Measurements from ENCODE around the gene SUMO2.

DNA sequence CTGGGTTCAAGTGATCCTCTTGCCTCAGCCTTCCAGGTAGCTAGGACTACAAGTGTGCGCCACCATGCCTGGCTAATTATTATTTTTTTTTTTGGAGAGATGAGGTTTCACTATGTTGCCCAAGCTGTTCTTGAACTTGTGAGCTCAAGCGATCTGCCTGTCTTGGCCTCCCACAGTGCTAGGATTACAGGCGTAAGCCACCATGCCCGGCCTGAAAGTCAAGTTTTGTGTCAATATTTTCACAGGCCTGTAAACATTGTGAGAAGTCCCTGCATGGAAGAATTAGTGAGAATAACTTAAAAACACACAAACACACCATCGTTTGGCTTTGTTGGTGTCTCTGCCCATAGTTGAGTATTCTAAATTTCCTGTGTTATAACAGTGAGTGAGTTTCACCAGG, 45.0 kb upstream of the SUMO2 start:
- TF ChIP-seq CTCF (conservative IDR thresholded peaks at IDR 0.05 in 1 of 2, IDR thresholded peaks at IDR 0.05 in 1 of 2; ENCODE audit: extremely low read depth in 1 of 2, insufficient read depth in 1 of 2, low read depth in 1 of 2, low read length in 2 of 2) (no peak), EZH2 (IDR thresholded peaks at IDR 0.05; ENCODE audit: borderline replicate concordance, low read length) (no peak)

All from mammary epithelial cell (primary cell).